Thyroid gland (tissue), 4 donors: ENCODE results near the gene HLA-F. TPM values are rescaled to one million over a fixed set of nuclear protein-coding genes. Genes with fewer than 3 reads are reported as not detected.

Source experiments
- DNase-seq, 2 donors: peaks; one replicate each; pipeline ENCODE4 v3.0.0-alpha.2; 2019
- H3K27ac ChIP-seq, 3 donors: fragments of 200-600 bp; sonication (generic); 1 replicate in 2 of 3; 2 replicates in 1 of 3; pipeline ENCODE4 v1.5.1; 2016 to 2019; ENCODE audit warnings: mild to moderate bottlenecking in 1 of 3, moderate library complexity in 1 of 3
- H3K27me3 ChIP-seq: fragments of 200-600 bp; sonication (generic); one replicate; pipeline ENCODE4 v1.5.1; 2019
- H3K36me3 ChIP-seq, 2 donors: fragments of 200-600 bp; sonication (generic); one replicate each; pipeline ENCODE4 v1.5.1; 2016 to 2019
- H3K4me1 ChIP-seq, 2 donors: fragments of 200-600 bp; sonication (generic); one replicate each; pipeline ENCODE4 v1.5.1; 2017 to 2019
- H3K4me3 ChIP-seq, 3 donors: fragments of 200-600 bp; sonication (generic); replicated peaks in 1 of 3; 1 replicate in 2 of 3; 2 replicates in 1 of 3; pipeline ENCODE4 v1.5.1; 2016; ENCODE audit warnings: mild to moderate bottlenecking in 1 of 3
- H3K9me3 ChIP-seq: fragments of 200-600 bp; sonication (generic); one replicate; pipeline ENCODE4 v1.5.1; 2017
- POLR2A ChIP-seq, 2 donors: fragments of 450-650 bp; IDR thresholded peaks; one replicate each; pipeline ENCODE4 v1.6.1; 2017; ENCODE audit warnings: antibody characterized with exemption in 2 of 2, mild to moderate bottlenecking in 2 of 2, moderate library complexity in 1 of 2
- WGBS, 2 donors: methylation state at CpG; one replicate each; pipeline ENCODE4 v1.1.5; 2017; 5-methylcytosine and 5-hydroxymethylcytosine counted together
- intact Hi-C: fragments of 100-400 bp; cut with DNase I; formaldehyde crosslinking; loops from one replicate; pipeline ENCODE4 v1.15.1; 2023
- total RNA-seq, 4 donors: library from RNA; depleted of rRNA; stranded (reverse); fragments of >200 nt; gene quantifications; one replicate each; pipeline ENCODE4 v1.2.3, GENCODE V29; 2016
- TF ChIP-seq, protein P1 (sequence below), 6 experiments: fragments of 200-600 bp in 3 of 6; fragments of 450-650 bp in 3 of 6; sonication (generic) in 3 of 6; IDR thresholded peaks; one replicate each; pipeline ENCODE4 v1.5.1; 2016 to 2019; ENCODE audit warnings: antibody characterized with exemption in 6 of 6, mild to moderate bottlenecking in 2 of 6, inconsistent platforms in 1 of 6, moderate library complexity in 1 of 6

The HLA-F gene
- total RNA-seq, 4 donors from 2014 or later = 33.9 to 81.3 (median 44.6) TPM

DNA sequence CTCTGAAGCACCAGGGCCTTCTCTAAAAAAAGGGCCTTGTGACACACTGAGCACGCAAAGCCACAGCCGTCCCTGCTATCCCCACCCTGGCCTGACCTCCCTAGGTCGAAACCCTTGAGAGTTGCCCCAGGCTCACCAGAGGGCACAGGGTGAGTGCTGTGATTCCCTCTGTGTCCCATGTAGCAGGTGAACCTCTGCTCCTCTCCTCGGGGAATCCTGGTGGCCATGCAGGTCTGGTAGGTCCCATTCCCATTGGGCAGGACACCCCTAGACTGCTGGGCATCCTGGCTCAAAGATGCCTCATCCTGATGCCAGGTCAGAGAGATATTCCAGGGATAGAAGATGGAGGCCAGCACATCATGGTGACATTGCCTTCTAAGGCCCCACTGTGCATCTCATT lies 20.9 kb downstream of the HLA-F start:
- Histone ChIP-seq H3K9me3 (no peaks in the 10 kb centered on the region), H3K27me3 (no peaks in the 10 kb centered on the region), H3K36me3 (no peaks in the 10 kb centered on the region), H3K27ac (no peak overlapping the region), H3K4me3 (no peak overlapping the region), H3K4me1 (peaks cover 6 to 7% of the 10 kb centered on the region in 2 donors)
- 83 to 97% methylated on average over 3 to 4 of the region's 4 CpGs for WGBS, 2 donors
- intact Hi-C loops = loop anchor here (5.0 kb wide), 1 partner anchor 93 kb away; no protein-coding TSS in a partner anchor
- DNase-seq = no peak
- TF ChIP-seq, protein P1, sequence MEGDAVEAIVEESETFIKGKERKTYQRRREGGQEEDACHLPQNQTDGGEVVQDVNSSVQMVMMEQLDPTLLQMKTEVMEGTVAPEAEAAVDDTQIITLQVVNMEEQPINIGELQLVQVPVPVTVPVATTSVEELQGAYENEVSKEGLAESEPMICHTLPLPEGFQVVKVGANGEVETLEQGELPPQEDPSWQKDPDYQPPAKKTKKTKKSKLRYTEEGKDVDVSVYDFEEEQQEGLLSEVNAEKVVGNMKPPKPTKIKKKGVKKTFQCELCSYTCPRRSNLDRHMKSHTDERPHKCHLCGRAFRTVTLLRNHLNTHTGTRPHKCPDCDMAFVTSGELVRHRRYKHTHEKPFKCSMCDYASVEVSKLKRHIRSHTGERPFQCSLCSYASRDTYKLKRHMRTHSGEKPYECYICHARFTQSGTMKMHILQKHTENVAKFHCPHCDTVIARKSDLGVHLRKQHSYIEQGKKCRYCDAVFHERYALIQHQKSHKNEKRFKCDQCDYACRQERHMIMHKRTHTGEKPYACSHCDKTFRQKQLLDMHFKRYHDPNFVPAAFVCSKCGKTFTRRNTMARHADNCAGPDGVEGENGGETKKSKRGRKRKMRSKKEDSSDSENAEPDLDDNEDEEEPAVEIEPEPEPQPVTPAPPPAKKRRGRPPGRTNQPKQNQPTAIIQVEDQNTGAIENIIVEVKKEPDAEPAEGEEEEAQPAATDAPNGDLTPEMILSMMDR (IDR thresholded peaks at IDR 0.05) = no peak
- no peak for TF ChIP-seq POLR2A (IDR thresholded peaks at IDR 0.05)

DNA sequence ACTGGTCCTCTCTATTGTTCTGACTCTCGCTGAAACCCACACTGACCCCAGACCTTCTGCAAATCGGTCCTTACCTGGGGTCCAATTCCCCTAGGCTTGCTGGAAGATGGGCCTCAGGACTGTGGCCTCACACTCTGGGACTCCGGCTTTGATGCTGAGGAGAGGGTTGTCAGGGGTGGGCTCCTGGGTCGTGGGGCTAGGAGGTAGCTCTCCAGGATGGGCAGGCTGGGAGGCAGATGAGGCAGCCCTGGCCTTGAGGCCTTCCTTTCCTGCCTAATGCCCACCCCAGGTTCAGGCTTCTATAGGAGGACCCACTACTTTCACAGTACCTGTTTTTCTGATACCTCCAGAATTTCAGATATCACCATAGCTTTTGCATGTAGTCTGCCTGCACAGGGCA lies 21.4 kb downstream of the HLA-F start:
- DNase-seq = no peak
- no peaks in the 10 kb centered on the region for H3K36me3 ChIP-seq
- no peak overlapping the region for H3K27ac ChIP-seq
- intact Hi-C loops = loop anchor here (5.0 kb wide), 1 partner anchor 93 kb away; no protein-coding TSS in a partner anchor
- H3K4me3 ChIP-seq = no peak overlapping the region
- H3K27me3 ChIP-seq = no peaks in the 10 kb centered on the region
- H3K4me1 ChIP-seq = peaks cover 11% of the 10 kb centered on the region in 2 donors
- H3K9me3 ChIP-seq = no peaks in the 10 kb centered on the region
- 87 to 89% methylated on average over 4 of the region's 4 CpGs for WGBS, 2 donors
- TF ChIP-seq, protein P1 (IDR thresholded peaks at IDR 0.05) = no peak
- no peak for TF ChIP-seq POLR2A (IDR thresholded peaks at IDR 0.05)

DNA sequence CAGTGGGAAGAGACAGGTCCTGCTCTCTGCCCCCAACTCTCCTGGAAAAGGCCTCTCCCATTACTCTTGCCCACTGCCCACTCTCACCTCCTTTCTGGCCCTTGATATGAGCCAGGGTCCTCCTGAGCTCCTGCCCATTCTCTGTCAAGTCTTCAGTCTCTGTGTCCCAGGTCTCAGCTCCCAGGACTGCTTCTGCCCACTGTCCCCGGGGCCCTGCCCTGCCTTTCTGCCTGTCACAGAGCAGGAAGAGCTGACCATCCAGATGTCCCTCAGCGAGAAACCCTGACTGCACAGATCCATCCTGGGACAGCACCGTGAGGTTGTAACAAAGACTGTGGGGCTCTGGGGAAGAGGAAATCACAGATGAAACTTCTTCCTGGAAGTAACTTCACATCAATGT lies 22.2 kb downstream of the HLA-F start:
- 76 to 83% methylated on average over 3 of the region's 3 CpGs for WGBS, 2 donors
- Histone ChIP-seq H3K27me3 (no peaks in the 10 kb centered on the region), H3K4me3 (no peak overlapping the region), H3K9me3 (no peaks in the 10 kb centered on the region), H3K36me3 (no peaks in the 10 kb centered on the region), H3K27ac (no peak overlapping the region), H3K4me1 (peaks cover 14% of the 10 kb centered on the region in 2 donors)
- TF ChIP-seq, protein P1 (IDR thresholded peaks at IDR 0.05) = no peak
- TF ChIP-seq POLR2A (IDR thresholded peaks at IDR 0.05) = no peak
- intact Hi-C loops = no loop called here
- no peak for DNase-seq

DNA sequence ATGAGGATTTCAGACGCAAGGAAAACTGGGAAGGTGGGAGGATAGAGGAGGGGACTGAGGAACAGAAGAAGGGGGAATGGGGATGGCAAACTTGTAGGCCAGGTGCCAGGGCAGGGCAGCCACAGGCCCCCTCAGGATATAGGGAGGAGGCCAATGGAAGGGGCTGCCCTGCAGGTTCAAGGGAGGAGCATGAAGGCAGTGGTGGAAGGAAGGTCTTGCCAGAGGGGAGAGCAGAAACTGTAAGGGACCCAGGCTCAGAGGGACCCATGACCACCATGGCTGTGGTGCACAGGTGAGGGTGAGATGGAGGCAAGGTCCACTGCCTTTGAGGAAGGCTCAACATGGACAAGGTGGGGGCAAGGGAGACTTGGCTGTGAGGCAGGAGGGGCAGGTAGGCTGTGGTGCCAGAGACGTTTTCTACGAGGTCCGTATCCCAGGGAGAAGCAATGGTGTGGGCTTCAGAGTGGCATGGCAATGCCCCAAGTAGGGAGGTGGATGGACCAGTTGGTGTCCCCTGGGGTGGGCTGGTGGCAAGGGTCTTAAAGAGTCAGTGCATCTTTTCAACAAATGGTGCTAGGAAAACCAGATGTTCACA lies 22.7 kb downstream of the HLA-F start:
- intact Hi-C loops = no loop called here
- Histone ChIP-seq H3K27me3 (no peaks in the 10 kb centered on the region), H3K4me3 (no peak overlapping the region), H3K9me3 (no peaks in the 10 kb centered on the region), H3K4me1 (peaks cover 14% of the 10 kb centered on the region in 2 donors), H3K27ac (no peak overlapping the region), H3K36me3 (no peaks in the 10 kb centered on the region)
- TF ChIP-seq, protein P1 (IDR thresholded peaks at IDR 0.05) = no peak
- no peak for TF ChIP-seq POLR2A (IDR thresholded peaks at IDR 0.05)
- DNase-seq = no peak
- WGBS, 2 donors = 74 to 93% methylated on average over 4 of the region's 4 CpGs

DNA sequence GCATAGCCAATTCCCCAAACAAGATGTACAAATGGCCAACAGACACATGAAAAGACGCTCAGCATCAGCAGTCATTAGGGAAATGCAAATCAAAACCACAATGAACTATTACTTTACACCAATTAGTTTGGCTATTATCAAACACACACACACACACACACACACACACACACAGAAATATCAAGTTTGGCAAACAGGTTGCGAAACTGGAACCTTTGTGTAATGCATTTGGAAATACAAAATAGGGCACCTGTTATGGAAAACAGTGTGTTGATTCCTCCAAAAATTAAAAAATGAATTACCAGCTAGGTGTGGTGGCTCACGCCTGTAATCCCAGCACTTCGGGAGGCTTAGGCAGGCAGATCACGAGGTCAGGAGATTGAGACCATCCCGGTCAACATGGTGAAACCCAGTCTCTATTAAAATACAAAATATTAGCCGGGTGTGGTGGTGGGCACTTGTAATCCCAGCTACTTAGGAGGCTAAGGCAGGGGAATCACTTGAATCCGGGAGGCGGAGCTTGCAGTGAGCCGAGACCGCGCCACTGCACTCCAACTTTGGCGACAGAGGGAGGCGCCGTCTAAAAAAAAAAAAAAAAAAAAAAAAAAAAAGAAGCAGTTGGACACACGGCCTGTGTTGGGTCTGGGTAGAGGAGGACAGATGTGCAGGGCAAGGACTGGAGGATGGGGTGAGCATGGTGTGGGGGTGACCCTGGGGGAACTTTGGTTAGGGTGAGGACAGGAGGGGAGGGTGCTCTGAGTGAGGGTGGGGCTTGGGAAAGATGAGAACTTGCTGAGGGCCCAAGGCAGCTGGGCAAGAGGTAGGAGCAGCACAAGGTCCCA lies 23.8 kb downstream of the HLA-F start:
- 69 to 82% methylated on average over 16 of the region's 16 CpGs for WGBS, 2 donors
- no peaks in the 10 kb centered on the region for H3K9me3 ChIP-seq
- DNase-seq = no peak
- intact Hi-C loops = no loop called here
- H3K36me3 ChIP-seq = no peaks in the 10 kb centered on the region
- peaks cover 14 to 17% of the 10 kb centered on the region in 2 donors for H3K4me1 ChIP-seq
- H3K4me3 ChIP-seq = no peak overlapping the region
- no peak overlapping the region for H3K27ac ChIP-seq
- H3K27me3 ChIP-seq = no peaks in the 10 kb centered on the region
- TF ChIP-seq POLR2A (IDR thresholded peaks at IDR 0.05) = no peak
- TF ChIP-seq, protein P1 (IDR thresholded peaks at IDR 0.05) = no peak
